GM18909 (cell line): ENCODE data around the gene SPRR2D.
"Not testable (repeated sequence)": the region's sequence is repeated elsewhere in the genome, so short reads cannot be mapped to it uniquely, and the experiment has no call there.

Experiments used
- ATAC-seq: cut with Tn5 transposase; IDR thresholded peaks from one replicate; pipeline ENCODE4 v1.9.1; 2021; ENCODE audit warnings: mild to moderate bottlenecking; ENCODE audit not compliant: unreplicated experiment, poor library complexity

The SPRR2D gene

DNA sequence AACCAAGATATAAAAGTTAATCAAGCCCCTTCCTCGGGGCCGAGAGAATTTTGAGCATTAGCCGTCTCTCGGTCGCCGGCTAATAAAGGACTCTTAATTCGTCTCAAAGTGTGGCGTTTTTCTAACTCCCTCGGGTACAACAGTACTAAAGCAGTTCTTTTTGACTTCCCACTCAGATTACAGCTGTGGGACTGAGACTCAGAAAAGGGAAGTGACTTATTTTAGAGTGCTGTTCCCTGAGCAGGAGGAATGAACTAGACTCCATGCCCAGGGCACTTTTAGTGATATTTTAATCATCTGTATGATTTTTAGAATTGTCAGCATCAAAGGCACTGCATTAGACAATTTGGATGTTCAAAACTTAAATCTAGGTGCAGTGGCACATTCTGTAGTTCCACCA lies 18.6 kb downstream of the SPRR2D start:
- ATAC-seq = not testable (repeated sequence)

DNA sequence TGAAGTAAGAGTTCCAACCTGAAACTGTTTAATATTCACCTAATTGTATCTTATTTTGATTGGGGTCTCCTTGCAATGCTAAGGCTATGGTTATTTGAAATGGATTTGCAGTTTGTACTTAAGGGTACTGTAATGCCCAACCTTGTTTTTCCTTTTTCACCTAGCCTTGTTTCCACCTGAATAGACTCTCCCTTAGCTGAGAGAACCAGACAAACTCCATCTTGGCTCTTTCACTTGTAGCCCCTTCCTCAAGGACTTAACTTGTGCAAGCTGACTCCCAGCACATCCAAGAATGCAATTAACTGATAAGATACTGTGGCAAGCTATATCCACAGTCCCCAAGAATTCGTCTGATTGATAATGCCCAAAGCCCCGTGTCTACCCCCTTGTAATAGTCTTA lies 19.1 kb downstream of the SPRR2D start:
- not testable (repeated sequence) for ATAC-seq

DNA sequence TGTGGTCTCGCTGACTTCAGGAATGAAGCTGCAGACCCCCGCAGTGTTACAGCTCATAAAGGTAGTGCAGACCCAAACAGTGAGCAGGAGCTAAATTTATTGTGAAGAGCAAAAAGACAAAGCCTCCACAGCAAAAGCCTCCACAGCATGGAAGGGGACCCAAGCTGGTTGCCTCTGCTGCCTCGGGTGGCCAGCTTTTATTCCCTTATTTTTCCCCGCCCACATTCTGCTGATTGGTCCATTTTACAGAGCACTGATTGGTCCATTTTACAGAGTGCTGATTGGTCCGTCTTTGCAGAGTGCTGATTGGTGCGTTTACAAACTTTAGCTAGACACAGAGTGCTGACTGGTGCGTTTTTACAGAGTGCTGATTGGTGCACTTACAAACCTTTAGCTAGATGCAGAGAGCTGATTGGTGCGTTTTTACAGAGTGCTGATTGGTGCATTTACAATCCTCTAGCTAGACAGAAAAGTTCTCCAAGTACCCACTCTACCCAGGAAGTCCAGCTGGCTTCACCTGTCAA lies 29.6 kb downstream of the SPRR2D start:
- not testable (repeated sequence) for ATAC-seq

DNA sequence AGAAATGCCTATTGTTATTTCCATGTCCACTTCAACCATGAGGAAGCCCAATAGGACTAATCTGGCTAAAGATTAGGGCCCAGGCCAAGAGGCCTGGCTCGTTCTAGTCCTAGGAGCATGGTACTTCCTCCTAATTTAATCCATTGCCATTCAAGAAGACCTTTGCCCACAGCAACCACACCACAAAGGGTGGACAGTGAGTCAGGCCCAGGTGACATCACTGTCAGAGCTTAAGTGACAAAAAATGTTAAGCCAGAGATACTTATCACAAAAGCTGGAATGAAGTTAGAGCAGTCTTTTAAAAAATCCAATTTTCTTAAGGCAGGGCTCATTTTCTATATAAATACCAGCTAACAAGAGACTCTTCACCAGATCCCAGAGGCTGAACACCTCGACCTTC lies 39.5 kb downstream of the SPRR2D start, which contains the start of gene SPRR3:
Gene SPRR3, plus strand, starts transcription at position 368 of the 400 bp plus-strand sequence. CDS start 1,272 bp downstream, outside the sequence.
- ATAC-seq = no peak

DNA sequence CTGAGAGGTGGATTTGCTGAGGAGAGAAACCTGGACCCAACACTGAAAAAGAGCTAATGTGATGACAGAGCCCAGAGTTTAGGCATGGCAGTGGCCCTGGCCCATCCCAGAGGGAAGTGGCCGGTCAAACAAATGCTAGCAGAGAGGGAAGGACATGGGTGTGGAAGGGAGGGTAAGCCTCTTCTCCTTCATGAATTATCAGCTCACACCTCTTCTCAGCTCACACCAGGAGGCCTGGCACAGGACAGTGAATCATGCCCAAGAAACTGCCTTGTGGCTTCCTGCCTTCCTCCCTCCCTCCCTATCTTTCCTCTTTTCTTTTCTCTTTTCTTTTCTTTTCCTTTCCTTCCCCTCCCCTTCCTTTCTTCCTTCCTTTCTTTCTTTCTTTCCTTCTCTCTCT lies 40.6 kb downstream of the SPRR2D start:
- no peak for ATAC-seq

DNA sequence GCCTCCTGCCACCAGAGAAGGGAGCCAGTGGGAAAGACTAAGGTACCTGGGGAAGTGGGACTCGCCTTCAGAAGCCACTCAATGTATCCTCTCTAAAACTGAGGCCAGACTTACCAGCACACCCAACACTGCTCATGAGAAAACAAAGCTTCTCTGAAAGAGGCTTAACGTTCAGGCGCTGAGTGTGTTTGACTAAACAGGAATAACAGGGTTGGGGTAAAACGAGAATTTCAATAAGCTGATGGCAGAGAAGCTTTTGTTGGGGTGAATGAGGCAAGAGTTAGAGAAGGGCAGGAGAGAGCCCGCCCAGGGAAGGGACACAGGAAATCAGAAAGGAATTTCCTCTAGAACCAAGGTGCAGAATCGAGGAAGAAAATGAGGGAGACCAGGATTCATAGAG lies 41.1 kb downstream of the SPRR2D start:
- ATAC-seq = no peak

DNA sequence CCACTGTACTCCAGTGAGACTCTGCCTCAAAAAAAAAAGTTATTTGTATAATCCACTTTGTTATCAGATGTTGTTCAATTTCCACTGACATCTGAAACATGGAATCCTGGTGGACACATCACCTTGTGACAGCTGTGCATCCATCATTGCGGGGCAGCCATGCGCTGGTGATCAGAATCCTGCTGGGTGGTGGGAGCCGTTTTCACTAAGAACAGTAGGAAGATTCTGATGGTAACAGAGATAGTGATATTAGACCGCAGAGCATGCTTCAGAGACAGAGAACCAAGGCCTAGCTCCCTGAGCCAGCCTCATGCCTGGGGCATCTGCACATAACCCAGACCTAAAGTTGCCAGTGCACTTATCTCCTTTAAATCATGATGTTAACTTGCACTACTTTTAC lies 42.4 kb downstream of the SPRR2D start:
- no peak for ATAC-seq

DNA sequence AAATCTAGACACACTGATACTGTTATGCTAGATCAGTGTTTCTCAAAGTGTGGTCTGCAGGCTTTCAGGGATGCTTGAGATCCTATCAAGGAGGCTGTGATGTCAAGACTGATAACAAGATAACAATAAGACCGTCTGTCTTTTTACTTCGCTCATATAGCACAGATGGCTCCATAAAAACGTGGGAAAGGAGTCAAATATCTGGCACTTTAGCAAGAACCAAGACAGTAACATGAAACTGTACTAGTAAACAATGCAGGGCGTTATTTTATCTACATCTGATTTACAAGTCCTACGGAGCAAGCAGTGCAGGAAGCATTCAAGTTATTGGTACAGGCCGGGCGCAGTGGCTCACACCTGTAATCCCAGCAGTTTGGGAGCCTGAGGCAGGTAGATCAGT lies 43.0 kb downstream of the SPRR2D start:
- no peak for ATAC-seq

DNA sequence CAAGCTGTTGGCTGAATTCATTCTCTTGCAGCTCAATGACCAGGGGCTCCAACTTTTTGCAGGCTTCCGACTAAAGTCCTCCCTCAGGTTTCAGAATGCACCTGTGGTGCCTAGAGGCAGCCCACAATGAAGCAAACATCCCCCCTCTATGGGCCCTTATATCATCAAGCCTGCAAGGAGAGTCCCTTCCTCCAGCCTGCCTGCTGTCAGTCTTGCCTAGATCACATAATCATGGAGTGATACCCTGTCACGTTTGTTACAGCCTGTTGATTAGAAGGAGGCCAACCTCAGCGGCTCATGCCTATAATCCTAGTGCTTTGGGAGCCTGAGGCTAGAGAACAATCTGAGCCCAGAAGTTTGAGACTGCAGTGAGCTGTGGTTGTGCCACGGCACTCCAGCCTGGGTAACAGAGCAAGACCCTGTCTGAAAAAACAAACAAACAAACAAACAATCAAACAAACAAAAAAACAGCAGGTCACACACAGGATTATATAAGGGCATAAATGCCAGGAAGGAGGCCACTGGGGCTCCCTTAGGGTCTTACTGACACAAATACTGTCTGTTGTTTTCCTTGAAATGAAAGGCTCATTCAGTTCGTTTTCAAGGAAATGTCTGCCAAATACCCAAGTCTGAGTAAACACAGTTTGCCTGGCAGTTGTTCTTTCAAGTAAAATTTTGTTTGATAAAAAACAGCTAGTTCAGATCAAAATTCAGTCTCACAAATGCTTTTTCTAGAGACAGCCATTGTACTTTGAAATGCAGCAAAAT lies 44.1 kb downstream of the SPRR2D start:
- ATAC-seq = no peak

DNA sequence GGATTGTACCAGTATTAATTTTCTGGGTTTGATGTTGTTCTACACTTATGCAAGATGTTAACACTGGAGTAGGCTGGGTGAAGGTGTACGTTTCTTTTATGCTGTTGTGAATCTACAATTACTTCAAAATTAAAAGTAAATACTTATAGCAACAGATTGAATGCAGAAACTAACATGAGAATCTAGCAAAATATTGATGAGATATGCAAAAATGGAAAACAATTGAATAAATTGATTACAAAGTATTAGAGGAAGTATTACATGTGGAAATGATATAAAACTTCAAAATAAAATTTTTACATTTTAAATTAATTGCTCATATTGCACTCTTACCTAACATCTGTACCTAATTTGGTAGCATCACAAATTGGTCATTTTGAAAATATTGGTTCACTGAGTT lies 45.1 kb downstream of the SPRR2D start:
- ATAC-seq = no peak

DNA sequence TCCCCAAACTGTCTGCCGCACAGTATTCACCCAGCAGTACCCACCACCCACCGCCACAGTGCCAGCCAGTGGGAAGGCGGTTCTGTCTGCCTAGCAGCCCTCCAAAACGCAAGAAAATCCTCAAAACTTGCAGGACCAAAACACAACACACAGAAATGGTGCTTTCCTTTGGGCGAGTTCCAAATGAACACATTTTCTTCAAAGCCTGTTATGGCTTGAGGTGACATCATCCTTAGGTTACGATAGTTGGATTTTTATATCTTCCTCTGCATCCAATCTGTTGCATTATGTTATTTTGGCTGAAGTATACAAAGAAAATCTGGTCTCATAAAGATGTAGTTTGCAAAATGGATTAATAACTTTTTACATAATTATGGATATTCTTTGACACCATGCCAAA lies 47.7 kb downstream of the SPRR2D start:
- no peak for ATAC-seq
